CD4-positive, alpha-beta T cell treated with Interleukin-21 for 1 hour (primary cell): ENCODE data around the gene GNB3.
"Not testable (repeated sequence)": the region's sequence is repeated elsewhere in the genome, so short reads cannot be mapped to it uniquely, and the experiment has no call there.

Experiments
- DNase-seq: peaks from one replicate; pipeline ENCODE4 v3.0.0-alpha.2; 2020

GNB3 gene

DNA sequence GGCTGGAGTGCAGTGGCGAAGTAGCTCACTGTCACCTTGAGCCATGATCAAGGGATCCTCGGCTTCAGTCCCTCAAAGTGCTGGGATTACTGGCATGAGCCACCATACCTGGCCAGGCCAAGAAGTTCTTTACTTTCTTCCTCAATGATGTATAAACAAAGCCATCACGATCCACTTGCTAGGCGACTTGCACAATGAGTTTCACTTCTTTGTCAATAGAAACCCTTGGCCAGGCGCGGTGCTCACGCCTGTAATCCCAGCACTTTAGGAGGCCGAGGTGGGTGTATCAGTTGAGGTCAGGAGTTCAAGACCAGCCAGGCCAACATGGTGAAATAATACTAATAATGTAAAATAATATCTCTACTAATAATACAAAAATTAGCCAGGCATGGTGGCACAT is 46.7 kb downstream of the GNB3 start:
- no peak for DNase-seq

DNA sequence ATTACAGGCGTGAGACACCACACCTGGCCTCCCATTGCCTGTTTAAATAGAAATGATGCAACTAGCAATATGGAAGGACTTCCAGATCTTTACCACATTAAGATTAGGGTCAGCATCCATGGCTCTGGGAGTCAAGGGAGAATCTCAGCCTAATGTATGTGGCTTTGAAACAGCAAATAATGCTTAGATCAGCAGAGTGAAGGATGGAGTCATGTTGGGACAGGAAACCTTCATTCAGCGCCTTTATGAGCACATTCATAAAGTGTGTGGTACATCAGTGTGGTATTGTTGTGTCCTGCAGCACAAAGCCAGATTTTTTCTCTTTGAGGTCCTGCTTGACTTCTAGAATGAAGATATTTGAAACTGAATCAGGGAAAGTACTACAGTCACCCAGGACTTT is 47.6 kb downstream of the GNB3 start:
- DNase-seq, result no peak

DNA sequence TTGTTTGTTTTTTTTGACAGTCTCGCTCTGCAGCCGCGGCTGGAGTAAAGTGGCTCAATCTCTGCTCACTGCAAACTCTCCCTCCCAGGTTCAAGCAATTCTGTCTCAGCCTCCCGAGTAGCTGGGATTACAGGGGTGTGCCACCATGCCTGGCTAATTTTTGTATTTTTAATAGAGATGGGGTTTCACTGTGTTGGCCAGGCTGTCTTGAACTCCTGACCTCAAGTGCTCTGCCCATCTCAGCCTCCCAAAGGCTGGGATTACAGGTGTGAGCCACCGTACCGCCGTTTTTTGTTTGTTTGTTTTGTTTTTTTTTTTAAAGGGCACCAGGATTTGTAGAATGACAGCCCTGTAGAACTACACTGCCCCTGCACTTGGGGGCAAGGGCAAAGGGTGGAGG is 48.1 kb downstream of the GNB3 start:
- not testable (repeated sequence) for DNase-seq

- DNase-seq, result not testable (repeated sequence)
Measured at GRCh38 chr12:6889775-6890573, 49.2 kb downstream of the GNB3 start.

DNA sequence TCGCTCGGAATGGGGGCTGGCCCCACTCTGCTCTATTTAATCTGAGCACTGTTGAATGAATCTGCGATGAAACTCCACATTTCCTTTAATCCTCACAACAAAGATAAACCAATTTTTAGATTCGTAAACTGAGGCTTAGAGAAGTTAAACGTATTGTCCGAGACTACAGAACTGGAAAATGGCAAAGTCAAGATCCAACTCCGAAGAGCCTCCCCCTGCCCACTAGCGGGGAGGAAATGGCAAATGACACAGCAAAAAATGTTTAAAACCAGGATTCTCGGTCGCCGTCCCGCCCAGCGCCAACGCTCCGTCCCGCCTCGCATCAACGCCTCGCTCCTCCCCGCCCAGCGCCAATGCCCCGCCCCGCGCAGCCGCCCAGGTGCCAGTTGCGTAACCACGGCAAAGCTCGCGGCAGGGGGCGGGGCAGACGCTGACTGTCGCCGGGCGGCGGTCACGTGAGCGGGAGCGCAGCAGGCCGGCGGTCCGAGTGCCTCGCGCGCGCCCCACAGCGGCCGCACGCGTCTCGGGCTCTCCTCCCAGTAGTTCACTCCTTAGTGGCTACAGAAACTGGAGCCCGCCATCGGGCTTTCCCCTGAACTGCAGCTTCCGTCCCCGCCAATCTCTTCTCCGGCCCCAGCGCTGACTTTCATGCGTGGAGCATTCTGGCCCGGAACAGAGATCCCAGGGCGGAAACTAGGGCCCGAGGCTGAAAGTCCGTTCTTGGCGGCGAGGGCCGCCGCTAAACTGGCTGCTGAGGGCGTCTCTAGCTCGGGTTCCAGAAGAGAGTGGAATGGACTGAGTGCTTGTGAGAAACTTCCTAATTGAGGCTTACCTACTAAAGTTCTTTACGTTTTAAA is 50.3 kb downstream of the GNB3 start:
- DNase-seq, result peak; percentile 98

DNA sequence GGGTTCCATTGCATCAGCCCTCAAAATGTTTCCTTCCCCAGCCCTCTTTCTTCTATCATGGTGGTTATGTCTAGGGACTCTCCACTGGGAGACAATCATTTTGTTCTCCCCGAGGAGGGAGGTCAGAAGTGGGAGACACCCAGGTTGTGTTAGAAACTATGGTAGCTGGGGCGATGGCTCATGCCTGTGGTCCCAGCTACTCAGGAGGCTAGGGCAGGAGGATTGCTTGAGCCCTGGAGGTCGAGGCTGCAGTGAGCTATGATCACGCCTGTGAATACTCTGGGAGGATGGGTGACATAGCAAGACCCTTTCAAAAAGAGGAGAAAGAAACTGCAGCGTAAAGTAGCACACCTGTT is 50.9 kb downstream of the GNB3 start:
- DNase-seq, result no peak

DNA sequence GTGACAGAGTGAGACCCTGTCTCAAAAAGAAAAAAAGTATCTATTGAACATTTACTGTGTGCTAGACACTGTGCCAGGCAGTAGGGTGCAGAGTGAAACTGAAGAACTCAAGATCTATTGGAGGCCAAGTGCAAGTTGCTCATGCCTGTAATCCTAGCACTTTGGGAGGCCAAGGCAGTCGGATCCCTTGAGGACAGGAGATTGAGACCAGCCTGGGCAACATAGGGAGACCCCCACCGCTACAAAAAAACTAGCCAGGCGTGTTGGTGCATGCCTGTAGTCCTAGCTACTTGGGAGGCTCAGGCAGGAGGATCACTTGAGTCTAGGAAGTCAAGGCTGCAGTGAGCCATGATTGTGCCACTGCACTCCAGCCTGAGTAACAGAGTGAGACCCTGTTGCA is 52.0 kb downstream of the GNB3 start:
- DNase-seq, result not testable (repeated sequence)

GRCh38 chr12:6894321-6894720 is 53.6 kb downstream of the GNB3 start:
- no peak for DNase-seq
